HG02884 (cell line): ENCODE measurements around the gene IGFBP2.

Experiments
- ATAC-seq: cut with Tn5 transposase; IDR thresholded peaks from one replicate; pipeline ENCODE4 v1.9.1; 2021; ENCODE audit warnings: mild to moderate bottlenecking, moderate library complexity; ENCODE audit not compliant: unreplicated experiment

IGFBP2 gene

GRCh38 chr2:216698895-216699294 lies 65.7 kb downstream of the IGFBP2 start:
- no peak for ATAC-seq

- no peak for ATAC-seq
These were observed 66.9 kb downstream of the IGFBP2 start for GRCh38 chr2:216700088-216700567.

- no peak for ATAC-seq
These were observed 67.6 kb downstream of the IGFBP2 start for GRCh38 chr2:216700781-216701180.

GRCh38 chr2:216701544-216701943 lies 68.3 kb downstream of the IGFBP2 start:
- no peak for ATAC-seq

- no peak for ATAC-seq
These were observed 69.5 kb downstream of the IGFBP2 start for GRCh38 chr2:216702756-216703155.

- ATAC-seq, result no peak
These were observed 77.5 kb downstream of the IGFBP2 start for GRCh38 chr2:216710551-216711301.

GRCh38 chr2:216711348-216711747 lies 78.1 kb downstream of the IGFBP2 start:
- no peak for ATAC-seq

- ATAC-seq, result no peak
These were observed 80.6 kb downstream of the IGFBP2 start for GRCh38 chr2:216713691-216714336.
